Astrocyte of the cerebellum (primary cell): ENCODE data around the gene PRICKLE1.
"Not testable (repeated sequence)": the region's sequence is repeated elsewhere in the genome, so short reads cannot be mapped to it uniquely, and the experiment has no call there.

Experiments
- DNase-seq: peaks from one replicate; pipeline ENCODE4 v3.0.0-alpha.2; 2011; ENCODE audit warnings: low read depth
- H3K4me3 ChIP-seq: 2 replicates; pipeline ENCODE4 v1.5.1; 2011; ENCODE audit warnings: mild to moderate bottlenecking, low read depth, low read length, moderate library complexity
- in situ Hi-C: cut with HindIII; loops from 2 replicates; pipeline ENCODE4 v1.10.0; 2017; ENCODE audit warnings: low sequenced_read_pairs
- TF ChIP-seq, protein P1 (sequence below): IDR thresholded peaks from 2 replicates; pipeline ENCODE4 v1.5.1; 2012; ENCODE audit warnings: low read length, low read depth, moderate library complexity, mild to moderate bottlenecking; ENCODE audit errors: missing control alignments

The PRICKLE1 gene

DNA sequence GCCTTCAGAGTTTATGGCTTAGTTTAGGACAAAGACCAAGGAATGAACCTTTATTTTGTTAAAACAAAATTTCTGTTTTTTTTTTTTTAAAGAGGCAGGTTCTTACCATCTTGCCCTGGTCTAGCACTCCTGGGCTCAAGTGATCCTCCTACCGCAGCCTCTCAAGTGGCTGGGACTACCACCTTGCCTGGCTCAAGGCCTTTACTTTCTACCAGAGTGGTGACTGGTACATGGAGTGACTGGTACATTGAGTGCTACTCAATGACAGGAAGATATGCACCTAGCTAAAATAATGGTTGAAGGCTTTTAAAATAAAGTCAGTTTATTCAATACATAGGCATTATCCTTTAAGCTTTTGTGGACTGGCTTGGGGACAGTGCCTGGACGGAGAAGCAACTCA lies 32.6 kb downstream of the PRICKLE1 start:
- no peak for DNase-seq
- in situ Hi-C loops, result no loop called here
- TF ChIP-seq, protein P1, sequence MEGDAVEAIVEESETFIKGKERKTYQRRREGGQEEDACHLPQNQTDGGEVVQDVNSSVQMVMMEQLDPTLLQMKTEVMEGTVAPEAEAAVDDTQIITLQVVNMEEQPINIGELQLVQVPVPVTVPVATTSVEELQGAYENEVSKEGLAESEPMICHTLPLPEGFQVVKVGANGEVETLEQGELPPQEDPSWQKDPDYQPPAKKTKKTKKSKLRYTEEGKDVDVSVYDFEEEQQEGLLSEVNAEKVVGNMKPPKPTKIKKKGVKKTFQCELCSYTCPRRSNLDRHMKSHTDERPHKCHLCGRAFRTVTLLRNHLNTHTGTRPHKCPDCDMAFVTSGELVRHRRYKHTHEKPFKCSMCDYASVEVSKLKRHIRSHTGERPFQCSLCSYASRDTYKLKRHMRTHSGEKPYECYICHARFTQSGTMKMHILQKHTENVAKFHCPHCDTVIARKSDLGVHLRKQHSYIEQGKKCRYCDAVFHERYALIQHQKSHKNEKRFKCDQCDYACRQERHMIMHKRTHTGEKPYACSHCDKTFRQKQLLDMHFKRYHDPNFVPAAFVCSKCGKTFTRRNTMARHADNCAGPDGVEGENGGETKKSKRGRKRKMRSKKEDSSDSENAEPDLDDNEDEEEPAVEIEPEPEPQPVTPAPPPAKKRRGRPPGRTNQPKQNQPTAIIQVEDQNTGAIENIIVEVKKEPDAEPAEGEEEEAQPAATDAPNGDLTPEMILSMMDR, result no peak
- H3K4me3 ChIP-seq, result no peak overlapping the region

DNA sequence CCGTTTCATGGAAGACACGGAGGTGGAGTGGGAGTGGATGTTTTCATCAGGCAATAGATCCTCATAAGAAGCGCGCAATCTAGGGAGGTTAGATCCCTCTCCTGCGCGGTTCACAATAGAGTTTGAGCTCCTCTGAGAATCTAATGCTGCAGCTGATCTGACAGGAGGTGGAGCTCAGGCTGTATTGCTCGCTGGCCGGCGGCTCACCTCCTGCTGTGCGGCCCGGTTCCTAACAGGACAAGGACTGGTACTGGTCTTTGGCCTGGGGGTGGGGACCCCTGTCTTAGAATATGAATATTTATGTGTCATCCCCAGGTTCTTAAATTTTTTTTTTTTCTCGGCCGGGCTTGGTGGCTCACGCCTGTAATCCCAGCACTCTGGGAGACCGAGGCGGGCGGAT lies 36.7 kb downstream of the PRICKLE1 start:
- in situ Hi-C loops, result no loop called here
- TF ChIP-seq, protein P1, result no peak
- DNase-seq, result no peak
- H3K4me3 ChIP-seq, result no peak overlapping the region

DNA sequence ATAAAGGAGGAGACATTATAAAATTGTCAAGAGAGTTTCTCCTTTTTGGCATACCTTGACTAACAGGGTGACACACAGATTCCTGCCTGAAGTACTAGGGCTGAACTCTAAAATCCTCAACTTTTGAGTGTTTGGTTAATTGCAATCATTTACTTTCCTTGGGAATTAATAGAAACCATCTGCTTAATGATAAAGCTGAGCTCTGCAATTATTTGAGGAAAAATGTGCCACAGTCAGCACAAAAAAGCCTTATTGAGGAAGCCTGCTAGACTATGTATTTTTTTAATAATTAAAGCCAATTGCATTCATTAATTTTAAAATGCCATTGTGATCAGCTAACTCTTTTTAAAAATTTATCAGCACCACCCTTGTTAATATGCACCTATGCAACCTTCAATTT lies 38.7 kb downstream of the PRICKLE1 start:
- H3K4me3 ChIP-seq, result no peak overlapping the region
- in situ Hi-C loops, result no loop called here
- no peak for DNase-seq
- TF ChIP-seq, protein P1, result no peak

DNA sequence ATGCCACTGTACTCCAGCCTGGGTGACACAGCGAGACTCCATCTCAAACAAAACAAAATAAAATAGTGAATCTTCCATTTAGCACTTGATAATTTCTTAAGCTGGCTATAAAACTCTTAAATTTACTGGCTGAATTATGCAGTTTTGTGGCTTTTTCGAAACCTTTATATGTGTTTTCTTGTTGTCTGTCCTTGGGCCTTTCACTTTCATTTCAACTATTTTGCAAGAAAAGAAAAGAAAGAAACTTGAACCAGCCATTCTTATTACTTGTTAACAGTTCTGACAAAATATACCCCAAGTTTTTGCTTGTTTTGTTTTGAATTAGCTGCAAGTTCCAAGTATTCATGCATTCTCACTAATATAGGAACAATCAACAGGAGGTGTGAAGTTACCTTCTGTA lies 42.8 kb downstream of the PRICKLE1 start:
- no peak for DNase-seq
- in situ Hi-C loops, result no loop called here
- TF ChIP-seq, protein P1, result no peak
- H3K4me3 ChIP-seq, result no peak overlapping the region

DNA sequence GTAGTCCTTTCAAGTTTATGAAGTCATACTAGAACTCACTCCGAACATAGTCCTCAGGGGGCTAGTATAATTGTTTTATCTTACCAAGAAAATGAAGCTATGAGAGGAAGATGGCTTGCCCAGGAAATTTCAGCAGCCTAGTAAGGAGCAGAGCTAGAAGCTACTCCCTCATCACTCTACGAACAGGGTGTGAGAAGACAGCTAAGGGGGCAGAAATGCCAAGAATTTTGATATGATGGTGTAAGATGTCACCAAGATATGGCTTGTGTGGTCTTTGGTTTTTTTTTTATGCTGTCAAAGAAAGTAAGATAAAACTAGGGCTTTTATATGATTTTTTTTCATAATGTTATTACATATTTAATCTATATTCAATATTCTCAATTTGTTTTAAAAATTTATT lies 47.6 kb downstream of the PRICKLE1 start:
- DNase-seq, result no peak
- no peak overlapping the region for H3K4me3 ChIP-seq
- TF ChIP-seq, protein P1, result no peak
- in situ Hi-C loops, result no loop called here

DNA sequence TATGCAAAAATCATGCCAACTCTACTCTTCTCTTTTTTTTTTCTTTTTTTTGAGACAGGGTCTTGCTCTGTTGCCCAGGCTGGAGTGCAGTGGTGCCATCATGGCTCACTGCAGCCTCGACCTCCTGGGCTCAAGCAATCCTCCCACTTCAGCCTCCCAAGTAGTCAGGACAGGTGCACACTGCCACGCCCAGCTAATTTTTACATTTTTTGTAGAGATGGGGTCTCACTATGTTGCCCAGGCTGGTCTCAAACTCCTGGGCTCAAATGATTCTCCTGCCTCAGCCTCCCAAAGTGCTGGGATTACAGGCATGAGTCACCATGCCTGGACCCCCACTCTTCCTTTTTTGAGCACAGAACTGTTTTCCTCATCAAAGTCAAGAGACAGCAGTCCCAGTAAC lies 48.2 kb downstream of the PRICKLE1 start:
- H3K4me3 ChIP-seq, DNase-seq, in situ Hi-C loops: not testable (repeated sequence)

DNA sequence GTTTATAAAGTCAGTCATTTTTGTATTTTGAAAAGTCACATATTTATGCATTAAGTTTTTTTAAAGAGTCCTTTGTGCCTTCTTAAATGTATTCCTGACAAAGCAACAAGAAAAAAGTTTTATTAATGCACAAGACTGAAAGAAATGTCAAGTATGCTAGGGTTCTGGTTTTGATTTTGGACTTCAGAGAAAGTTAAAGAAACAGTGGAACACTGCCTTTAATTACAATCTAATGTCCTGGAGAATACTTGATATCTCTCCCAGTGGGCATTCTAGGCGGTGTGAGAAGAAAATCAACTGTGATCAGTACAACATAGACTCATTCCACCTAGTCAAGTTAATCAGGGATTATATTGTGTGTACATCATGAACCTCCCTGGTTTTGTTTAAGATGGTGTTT lies 49.9 kb downstream of the PRICKLE1 start:
- in situ Hi-C loops, result no loop called here
- H3K4me3 ChIP-seq, result no peak overlapping the region
- DNase-seq, result no peak
- TF ChIP-seq, protein P1, result no peak
